Cardiac muscle cell (in vitro differentiated cells and primary cell): ENCODE data around the gene SVOP. TPM values are rescaled to one million over a fixed set of nuclear protein-coding genes. Genes with fewer than 3 reads are reported as not detected.

Source experiments
- DNase-seq, 2 donors: peaks; one replicate each; pipeline versions ENCODE4 v3.0.0 to v3.0.0-alpha.2; 2010 to 2017; ENCODE audit warnings: low read depth in 1 of 2, low spot score in 1 of 2
- H3K27ac ChIP-seq: fragments of 200-600 bp; sonication (generic); 2 replicates; pipeline ENCODE4 v1.5.1; 2016
- H3K27me3 ChIP-seq: fragments of 200-600 bp; sonication (generic); 2 replicates; pipeline ENCODE4 v1.6.0; 2016; ENCODE audit warnings: control low read depth
- H3K36me3 ChIP-seq: fragments of 200-600 bp; sonication (generic); 2 replicates; pipeline ENCODE4 v1.5.1; 2016; ENCODE audit warnings: control low read depth
- H3K4me1 ChIP-seq: fragments of 200-600 bp; sonication (generic); 2 replicates; pipeline ENCODE4 v1.8.1; 2017; ENCODE audit warnings: low read depth, mild to moderate bottlenecking, mixed run types
- H3K4me3 ChIP-seq: fragments of 200-600 bp; sonication (generic); 2 replicates; pipeline ENCODE4 v1.5.1; 2016; ENCODE audit warnings: mild to moderate bottlenecking
- H3K9me3 ChIP-seq: fragments of 200-600 bp; sonication (generic); 2 replicates; pipeline ENCODE4 v1.5.1; 2017; ENCODE audit warnings: low read depth, mild to moderate bottlenecking, control low read depth
- CTCF ChIP-seq: IDR thresholded peaks from 2 replicates; pipeline ENCODE4 v1.5.1; 2012; ENCODE audit warnings: low read depth, mild to moderate bottlenecking, low read length
- polyA plus RNA-seq: library from polyadenylated mRNA; unstranded; fragments of >200 nt; fragmentation: Nextera tagmentation; extraction: Ambion mirVana; gene quantifications from 2 replicates; pipeline ENCODE4 v1.2.1, GENCODE V29; 2016
- total RNA-seq: library from RNA; depleted of rRNA; stranded (reverse); fragments of >200 nt; gene quantifications from 2 replicates; pipeline ENCODE4 v1.2.3, GENCODE V29; 2016

The SVOP gene
- total and polyA plus RNA-seq, 2 experiments from 2014 or later, result not detected

- H3K9me3 ChIP-seq, result no peaks in the 10 kb centered on the region
- TF ChIP-seq CTCF, result no peak
- DNase-seq, result no peak
- H3K4me1 ChIP-seq, result no peaks in the 10 kb centered on the region
- no peak overlapping the region for H3K27ac ChIP-seq
- H3K4me3 ChIP-seq, result no peak overlapping the region
- no peaks in the 10 kb centered on the region for H3K27me3 ChIP-seq
- H3K36me3 ChIP-seq, result no peaks in the 10 kb centered on the region
Measured at GRCh38 chr12:108906971-108907370, 113.9 kb downstream of the SVOP start.

- no peaks in the 10 kb centered on the region for H3K4me1 ChIP-seq
- no peaks in the 10 kb centered on the region for H3K27me3 ChIP-seq
- H3K4me3 ChIP-seq, result no peak overlapping the region
- H3K9me3 ChIP-seq, result no peaks in the 10 kb centered on the region
- DNase-seq, result no peak
- H3K27ac ChIP-seq, result no peak overlapping the region
- H3K36me3 ChIP-seq, result no peaks in the 10 kb centered on the region
- no peak for TF ChIP-seq CTCF
Measured at GRCh38 chr12:108905725-108906124, 115.1 kb downstream of the SVOP start.

- Histone ChIP-seq H3K27me3 (no peaks in the 10 kb centered on the region), H3K9me3 (no peaks in the 10 kb centered on the region), H3K36me3 (no peaks in the 10 kb centered on the region), H3K4me1 (no peaks in the 10 kb centered on the region), H3K4me3 (no peak overlapping the region), H3K27ac (no peak overlapping the region)
- DNase-seq, result no peak
- no peak for TF ChIP-seq CTCF
Measured at GRCh38 chr12:108899145-108899544, 121.7 kb downstream of the SVOP start.

GRCh38 chr12:108896817-108897216 lies 124.1 kb downstream of the SVOP start:
- Histone ChIP-seq H3K4me1 (no peaks in the 10 kb centered on the region), H3K4me3 (no peak overlapping the region), H3K27ac (no peak overlapping the region), H3K9me3 (no peaks in the 10 kb centered on the region), H3K27me3 (no peaks in the 10 kb centered on the region), H3K36me3 (no peaks in the 10 kb centered on the region)
- no peak for DNase-seq
- TF ChIP-seq CTCF, result no peak

- Histone ChIP-seq H3K9me3 (no peaks in the 10 kb centered on the region), H3K4me1 (no peaks in the 10 kb centered on the region), H3K4me3 (no peak overlapping the region), H3K27me3 (no peaks in the 10 kb centered on the region), H3K36me3 (no peaks in the 10 kb centered on the region), H3K27ac (no peak overlapping the region)
- no peak for DNase-seq
- TF ChIP-seq CTCF, result no peak
Measured at GRCh38 chr12:108896336-108896735, 124.5 kb downstream of the SVOP start.
